IPS-15b (cell line): ENCODE data around the gene ABCB6.

Source experiments
- H3K27me3 ChIP-seq: one replicate; pipeline ENCODE4 v1.6.1; 2013; ENCODE audit warnings: low read length; ENCODE audit not compliant: control insufficient read depth, insufficient read depth
- H3K36me3 ChIP-seq: one replicate; pipeline ENCODE4 v1.6.1; 2013; ENCODE audit warnings: low read length; ENCODE audit not compliant: control insufficient read depth, insufficient read depth
- H3K4me1 ChIP-seq: one replicate; pipeline ENCODE4 v1.6.1; 2013; ENCODE audit warnings: mild to moderate bottlenecking, low read length; ENCODE audit not compliant: control insufficient read depth, insufficient read depth
- H3K4me3 ChIP-seq: one replicate; pipeline ENCODE4 v1.5.1; 2013; ENCODE audit warnings: low read depth, low read length
- H3K9ac ChIP-seq: one replicate; pipeline ENCODE4 v1.6.1; 2013; ENCODE audit warnings: low read depth, mild to moderate bottlenecking, low read length
- H3K9me3 ChIP-seq: one replicate; pipeline ENCODE4 v1.6.1; 2013; ENCODE audit warnings: mild to moderate bottlenecking, low read length; ENCODE audit not compliant: control insufficient read depth, insufficient read depth

Gene ABCB6

GRCh38 chr2:219168526-219168925 is 50.2 kb downstream of the ABCB6 start:
- Histone ChIP-seq H3K9ac (no peak overlapping the region), H3K36me3 (no peaks in the 10 kb centered on the region), H3K9me3 (no peaks in the 10 kb centered on the region), H3K4me3 (no peak overlapping the region), H3K27me3 (peaks cover 2% of the 10 kb centered on the region), H3K4me1 (no peaks in the 10 kb centered on the region)

GRCh38 chr2:219167997-219168396 is 50.8 kb downstream of the ABCB6 start:
- Histone ChIP-seq H3K9ac (no peak overlapping the region), H3K27me3 (peaks cover 2% of the 10 kb centered on the region), H3K4me3 (no peak overlapping the region), H3K4me1 (no peaks in the 10 kb centered on the region), H3K9me3 (no peaks in the 10 kb centered on the region), H3K36me3 (no peaks in the 10 kb centered on the region)

- Histone ChIP-seq H3K4me1 (no peaks in the 10 kb centered on the region), H3K9me3 (no peaks in the 10 kb centered on the region), H3K36me3 (no peaks in the 10 kb centered on the region), H3K27me3 (peaks cover 20% of the 10 kb centered on the region), H3K9ac (no peak overlapping the region), H3K4me3 (no peak overlapping the region)
Observed at GRCh38 chr2:219165058-219165911, 53.5 kb downstream of the ABCB6 start.

- H3K27me3 ChIP-seq, result peaks cover 18% of the 10 kb centered on the region
- no peak overlapping the region for H3K4me3 ChIP-seq
- no peaks in the 10 kb centered on the region for H3K36me3 ChIP-seq
- no peak overlapping the region for H3K9ac ChIP-seq
- H3K9me3 ChIP-seq, result no peaks in the 10 kb centered on the region
- H3K4me1 ChIP-seq, result no peaks in the 10 kb centered on the region
Observed at GRCh38 chr2:219163156-219163555, 55.6 kb downstream of the ABCB6 start.

- no peaks in the 10 kb centered on the region for H3K9me3 ChIP-seq
- peak overlapping the region; percentile 82 for H3K4me3 ChIP-seq
- H3K36me3 ChIP-seq, result no peaks in the 10 kb centered on the region
- no peak overlapping the region for H3K9ac ChIP-seq
- peaks cover 18% of the 10 kb centered on the region for H3K27me3 ChIP-seq
- no peaks in the 10 kb centered on the region for H3K4me1 ChIP-seq
Observed at GRCh38 chr2:219161097-219161496, 57.7 kb downstream of the ABCB6 start.

- Histone ChIP-seq H3K9ac (peak within 1 kb of the TSS; percentile 77), H3K9me3 (no peaks in the 10 kb centered on the region), H3K27me3 (peaks cover 18% of the 10 kb centered on the region), H3K4me1 (no peaks in the 10 kb centered on the region), H3K36me3 (no peaks in the 10 kb centered on the region), H3K4me3 (peak within 1 kb of the TSS; percentile 82)
Observed at GRCh38 chr2:219160186-219161017, 58.4 kb downstream of the ABCB6 start, which contains the start of gene NHEJ1. TSS of gene NHEJ1 (minus strand) at chr2:219160815. CDS start at chr2:219158362, 2,453 bp downstream.
